Fibroblast of lung (primary cell): ENCODE data around the gene SSBP3.

Experiments used
- CTCF ChIP-seq, 2 donors: IDR thresholded peaks in 1 of 2; conservative IDR thresholded peaks in 1 of 2; 1 replicate in 1 of 2; 2 replicates in 1 of 2; pipeline ENCODE4 v1.5.1; 2011 to 2012; ENCODE audit warnings: low read length in 2 of 2, control low read depth in 1 of 2, inconsistent platforms in 1 of 2, low read depth in 1 of 2, mild to moderate bottlenecking in 1 of 2
- EZH2 ChIP-seq: IDR thresholded peaks from 2 replicates; pipeline ENCODE4 v1.5.1; 2012; ENCODE audit warnings: low read length, control low read depth, mild to moderate bottlenecking; ENCODE audit errors: missing control alignments

GRCh38 chr1:54229281-54229891 lies 176.8 kb downstream of the SSBP3 start:
- TF ChIP-seq EZH2 (no peak), CTCF (conservative IDR thresholded peaks at IDR 0.05 in 1 of 2, IDR thresholded peaks at IDR 0.05 in 1 of 2; ENCODE audit: low read depth in 1 of 2, low read length in 2 of 2) (no peak)
